ENCODE data around the gene LSMEM2.

The LSMEM2 gene

DNA sequence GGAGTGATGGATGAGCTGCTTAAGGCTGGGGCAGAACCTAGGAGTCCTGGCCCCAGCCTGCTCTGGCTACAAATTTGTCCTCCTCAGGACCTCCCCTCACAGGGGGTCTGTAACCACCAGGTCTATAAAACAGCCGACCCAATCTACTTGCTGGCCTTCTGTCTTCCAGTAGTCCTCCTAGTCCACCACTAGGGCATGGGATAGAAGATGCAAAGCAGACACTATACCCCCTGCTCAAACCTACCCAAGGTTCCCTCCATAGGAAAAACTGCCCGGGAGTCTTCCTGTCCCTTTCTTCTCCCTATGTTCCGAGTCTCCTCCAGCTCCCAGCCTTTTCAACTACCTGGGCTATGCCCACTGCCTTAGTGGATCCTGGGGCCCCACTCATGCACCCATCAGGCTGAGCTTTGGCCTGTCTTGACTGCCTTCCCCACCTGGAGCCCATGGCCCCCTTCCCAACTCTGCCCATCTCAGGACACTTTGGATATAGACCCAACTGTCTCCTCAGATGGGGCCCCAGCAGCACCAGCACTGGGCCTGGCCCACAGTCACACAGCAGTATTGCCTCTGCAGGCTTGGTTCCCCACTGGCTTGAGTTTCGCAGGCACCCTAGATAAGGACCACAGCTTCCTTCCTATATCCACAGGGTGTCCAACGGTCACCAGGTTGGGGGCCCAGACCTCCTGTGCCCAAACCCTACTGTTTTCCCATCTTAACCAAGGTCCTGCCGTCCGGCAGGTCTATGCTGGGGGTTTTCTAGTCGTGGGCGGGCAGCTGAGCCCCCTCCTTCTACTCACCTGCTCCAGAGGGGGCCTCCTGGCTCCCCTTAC lies 19.2 kb downstream of the LSMEM2 start:
- no peak for DNase-seq (ENCODE audit: low read depth)
- H3K4me3 ChIP-seq (ENCODE audit: low read length), result peak overlapping the region; percentile 97
- peak; percentile 36 for TF ChIP-seq CTCF (conservative IDR thresholded peaks at IDR 0.05; ENCODE audit: low read length)

- peak within 1 kb of the TSS; percentile 97 for H3K4me3 ChIP-seq (ENCODE audit: low read length)
- peak; percentile 99 for DNase-seq (ENCODE audit: low read depth)
- peak; percentile 27 for TF ChIP-seq CTCF (conservative IDR thresholded peaks at IDR 0.05; ENCODE audit: low read length)
Observed at GRCh38 chr3:50298836-50299637, 20.1 kb downstream of the LSMEM2 start, which contains the start of the genes HYAL3 and NAA80. Gene HYAL3, minus strand, starts transcription at chr3:50299405. Its CDS starts 3,803 bp downstream, at chr3:50295602. Gene NAA80, minus strand, starts transcription at chr3:50299405. Its CDS starts 1,942 bp downstream, at chr3:50297463.

GRCh38 chr3:50299638-50299928 lies 20.7 kb downstream of the LSMEM2 start:
- H3K4me3 ChIP-seq (ENCODE audit: low read length), result peak overlapping the region; percentile 70
- no peak for TF ChIP-seq CTCF (conservative IDR thresholded peaks at IDR 0.05; ENCODE audit: low read length)
- no peak for DNase-seq (ENCODE audit: low read depth)

DNA sequence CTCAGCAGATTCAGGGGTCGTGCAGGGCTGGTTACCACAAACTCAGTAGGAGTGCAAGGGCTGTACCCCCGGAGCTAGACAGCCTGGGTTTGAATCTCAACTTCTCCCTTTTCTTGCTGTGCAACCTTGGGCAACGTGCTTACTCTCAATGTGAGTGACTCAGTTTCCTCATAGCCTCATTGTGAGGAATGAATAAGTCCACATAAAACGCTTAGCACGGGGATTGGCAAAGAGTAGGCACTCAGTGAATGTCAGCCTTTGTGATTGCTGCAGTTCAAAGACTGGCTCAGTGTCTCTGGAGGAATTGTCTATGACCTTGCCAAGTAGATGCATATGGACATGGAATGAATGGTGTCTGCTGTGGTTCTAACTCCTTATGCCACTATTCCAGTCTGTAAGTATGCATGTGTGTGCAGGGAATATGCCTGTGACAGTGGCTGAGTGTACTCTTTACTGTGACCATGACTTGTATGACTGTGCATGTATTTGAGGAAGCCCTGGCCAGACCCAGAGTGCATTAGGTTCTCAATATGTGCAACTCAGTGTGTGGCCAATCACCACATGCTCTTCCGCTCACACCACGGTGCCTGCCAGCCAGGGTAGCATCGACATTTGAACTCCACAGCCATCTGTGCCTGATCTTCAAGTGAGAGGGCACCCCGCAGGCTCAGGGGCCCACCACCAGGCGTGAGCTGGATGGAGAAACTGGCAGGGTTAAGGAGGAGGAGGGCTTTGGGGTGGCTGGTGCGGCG lies 21.2 kb downstream of the LSMEM2 start:
- peak; percentile 76 for DNase-seq (ENCODE audit: low read depth)
- H3K4me3 ChIP-seq (ENCODE audit: low read length), result peak overlapping the region; percentile 70
- TF ChIP-seq CTCF (conservative IDR thresholded peaks at IDR 0.05; ENCODE audit: low read length), result no peak

- no peak overlapping the region for H3K4me3 ChIP-seq (ENCODE audit: low read length)
- no peak for DNase-seq (ENCODE audit: low read depth)
Observed at GRCh38 chr3:50300681-50301254, 21.9 kb downstream of the LSMEM2 start.

More at GRCh38 chr3:50300681-50301254, 21.9 kb downstream of the LSMEM2 start:
- no peak for TF ChIP-seq CTCF (conservative IDR thresholded peaks at IDR 0.05; ENCODE audit: low read length)
